Ishikawa (cell line): ENCODE results near the gene NMD3.

Experiments
- CEBPB ChIP-seq: IDR thresholded peaks from 2 replicates; pipeline ENCODE4 v1.6.1; 2012
- CREB1 ChIP-seq: IDR thresholded peaks from 2 replicates; pipeline ENCODE4 v1.6.1; 2012; ENCODE audit warnings: low read depth
- EGR1 ChIP-seq: IDR thresholded peaks from 2 replicates; pipeline ENCODE4 v1.6.1; 2012
- EP300 ChIP-seq: IDR thresholded peaks from 2 replicates; pipeline ENCODE4 v1.6.1; 2012; ENCODE audit warnings: borderline replicate concordance
- FOXM1 ChIP-seq: IDR thresholded peaks from 2 replicates; pipeline ENCODE4 v1.6.1; 2012; ENCODE audit warnings: low read depth, borderline replicate concordance
- NFIC ChIP-seq: IDR thresholded peaks from 2 replicates; pipeline ENCODE4 v1.6.1; 2012
- RAD21 ChIP-seq: IDR thresholded peaks from 2 replicates; pipeline ENCODE4 v1.6.1; 2012; ENCODE audit warnings: low read depth
- TAF1 ChIP-seq: IDR thresholded peaks from 2 replicates; pipeline ENCODE4 v1.6.1; 2012; ENCODE audit warnings: low read depth, mild to moderate bottlenecking
- TCF12 ChIP-seq: IDR thresholded peaks from 2 replicates; pipeline ENCODE4 v1.6.1; 2012; ENCODE audit warnings: low read depth
- TEAD4 ChIP-seq: IDR thresholded peaks from 2 replicates; pipeline ENCODE4 v1.6.1; 2012
- YY1 ChIP-seq: IDR thresholded peaks from 2 replicates; pipeline ENCODE4 v1.6.1; 2012; ENCODE audit warnings: low read depth
- ZBTB7A ChIP-seq: IDR thresholded peaks from 2 replicates; pipeline ENCODE4 v1.6.1; 2012; ENCODE audit warnings: low read depth
- TF ChIP-seq, protein P1 (sequence below): IDR thresholded peaks from 2 replicates; pipeline ENCODE4 v1.6.1; 2012; ENCODE audit warnings: low read depth, mild to moderate bottlenecking
- TF ChIP-seq, protein P2 (sequence below): IDR thresholded peaks from 2 replicates; pipeline ENCODE4 v1.6.1; 2012
- TF ChIP-seq, protein P3 (sequence below): IDR thresholded peaks from 2 replicates; pipeline ENCODE4 v1.6.1; 2012

Gene NMD3

DNA sequence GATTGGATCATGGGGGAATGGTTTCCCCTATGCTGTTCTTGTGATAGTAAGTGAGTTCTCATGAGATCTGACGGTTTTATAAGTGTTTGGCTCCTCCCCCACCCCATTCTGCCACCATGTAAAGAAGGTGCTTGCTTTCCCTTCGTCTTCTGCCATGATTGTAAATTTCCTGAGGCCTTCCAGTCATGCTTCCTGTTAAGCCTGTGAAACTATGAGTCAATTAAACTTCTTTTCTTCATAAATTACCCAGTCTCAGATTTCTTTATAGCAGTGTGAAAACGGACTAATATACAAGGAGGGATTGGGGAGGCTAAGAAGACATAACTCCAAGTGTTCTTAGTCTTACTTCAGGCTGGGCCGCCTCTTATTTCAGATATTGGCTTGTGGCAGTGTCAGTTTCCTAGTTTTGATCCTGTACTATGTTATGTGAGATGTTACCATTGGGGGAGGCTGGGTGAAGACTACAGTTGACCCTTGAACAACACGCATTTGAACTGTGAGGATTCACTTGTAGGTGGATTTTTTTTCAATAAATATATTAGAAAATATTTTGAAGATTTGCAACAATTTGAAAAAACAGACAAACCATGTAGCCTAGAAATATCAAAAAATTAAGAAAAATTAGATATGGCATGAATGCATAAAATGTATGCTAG lies 44.9 kb downstream of the NMD3 start:
- no peak for TF ChIP-seq TCF12
- no peak for TF ChIP-seq FOXM1
- TF ChIP-seq NFIC: no peak
- no peak for TF ChIP-seq TAF1
- no peak for TF ChIP-seq EGR1
- TF ChIP-seq CREB1: no peak
- TF ChIP-seq, protein P1, sequence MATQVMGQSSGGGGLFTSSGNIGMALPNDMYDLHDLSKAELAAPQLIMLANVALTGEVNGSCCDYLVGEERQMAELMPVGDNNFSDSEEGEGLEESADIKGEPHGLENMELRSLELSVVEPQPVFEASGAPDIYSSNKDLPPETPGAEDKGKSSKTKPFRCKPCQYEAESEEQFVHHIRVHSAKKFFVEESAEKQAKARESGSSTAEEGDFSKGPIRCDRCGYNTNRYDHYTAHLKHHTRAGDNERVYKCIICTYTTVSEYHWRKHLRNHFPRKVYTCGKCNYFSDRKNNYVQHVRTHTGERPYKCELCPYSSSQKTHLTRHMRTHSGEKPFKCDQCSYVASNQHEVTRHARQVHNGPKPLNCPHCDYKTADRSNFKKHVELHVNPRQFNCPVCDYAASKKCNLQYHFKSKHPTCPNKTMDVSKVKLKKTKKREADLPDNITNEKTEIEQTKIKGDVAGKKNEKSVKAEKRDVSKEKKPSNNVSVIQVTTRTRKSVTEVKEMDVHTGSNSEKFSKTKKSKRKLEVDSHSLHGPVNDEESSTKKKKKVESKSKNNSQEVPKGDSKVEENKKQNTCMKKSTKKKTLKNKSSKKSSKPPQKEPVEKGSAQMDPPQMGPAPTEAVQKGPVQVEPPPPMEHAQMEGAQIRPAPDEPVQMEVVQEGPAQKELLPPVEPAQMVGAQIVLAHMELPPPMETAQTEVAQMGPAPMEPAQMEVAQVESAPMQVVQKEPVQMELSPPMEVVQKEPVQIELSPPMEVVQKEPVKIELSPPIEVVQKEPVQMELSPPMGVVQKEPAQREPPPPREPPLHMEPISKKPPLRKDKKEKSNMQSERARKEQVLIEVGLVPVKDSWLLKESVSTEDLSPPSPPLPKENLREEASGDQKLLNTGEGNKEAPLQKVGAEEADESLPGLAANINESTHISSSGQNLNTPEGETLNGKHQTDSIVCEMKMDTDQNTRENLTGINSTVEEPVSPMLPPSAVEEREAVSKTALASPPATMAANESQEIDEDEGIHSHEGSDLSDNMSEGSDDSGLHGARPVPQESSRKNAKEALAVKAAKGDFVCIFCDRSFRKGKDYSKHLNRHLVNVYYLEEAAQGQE: no peak
- TF ChIP-seq TEAD4: no peak
- no peak for TF ChIP-seq RAD21
- no peak for TF ChIP-seq EP300
- TF ChIP-seq CEBPB: no peak
- TF ChIP-seq, protein P2, sequence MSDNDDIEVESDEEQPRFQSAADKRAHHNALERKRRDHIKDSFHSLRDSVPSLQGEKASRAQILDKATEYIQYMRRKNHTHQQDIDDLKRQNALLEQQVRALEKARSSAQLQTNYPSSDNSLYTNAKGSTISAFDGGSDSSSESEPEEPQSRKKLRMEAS: no peak
- no peak for TF ChIP-seq YY1
- TF ChIP-seq, protein P3, sequence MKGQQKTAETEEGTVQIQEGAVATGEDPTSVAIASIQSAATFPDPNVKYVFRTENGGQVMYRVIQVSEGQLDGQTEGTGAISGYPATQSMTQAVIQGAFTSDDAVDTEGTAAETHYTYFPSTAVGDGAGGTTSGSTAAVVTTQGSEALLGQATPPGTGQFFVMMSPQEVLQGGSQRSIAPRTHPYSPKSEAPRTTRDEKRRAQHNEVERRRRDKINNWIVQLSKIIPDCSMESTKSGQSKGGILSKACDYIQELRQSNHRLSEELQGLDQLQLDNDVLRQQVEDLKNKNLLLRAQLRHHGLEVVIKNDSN: no peak
- no peak for TF ChIP-seq ZBTB7A

DNA sequence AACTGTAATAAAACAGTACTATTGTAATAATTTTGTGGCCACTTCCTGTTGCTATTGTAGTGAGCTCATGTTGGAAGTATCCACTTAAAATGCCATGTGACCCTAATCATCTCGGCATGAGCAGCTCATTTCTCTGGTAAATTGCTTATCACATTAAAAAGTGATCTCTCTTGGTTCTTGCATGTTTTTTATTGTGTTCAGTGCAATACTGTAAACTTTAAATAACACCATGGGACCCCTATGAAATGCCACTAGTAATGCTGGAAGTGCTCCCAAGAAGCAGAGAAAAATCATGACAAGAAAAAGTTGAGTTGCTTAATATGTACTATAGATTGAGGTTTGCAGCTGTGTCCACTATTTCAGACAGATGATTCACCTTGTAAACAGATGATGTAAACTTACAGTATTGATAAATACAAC lies 45.6 kb downstream of the NMD3 start:
- TF ChIP-seq, protein P3: peak; percentile 70
- no peak for TF ChIP-seq TCF12
- TF ChIP-seq, protein P2: no peak
- TF ChIP-seq TEAD4: peak; percentile 74
- TF ChIP-seq YY1: no peak

DNA sequence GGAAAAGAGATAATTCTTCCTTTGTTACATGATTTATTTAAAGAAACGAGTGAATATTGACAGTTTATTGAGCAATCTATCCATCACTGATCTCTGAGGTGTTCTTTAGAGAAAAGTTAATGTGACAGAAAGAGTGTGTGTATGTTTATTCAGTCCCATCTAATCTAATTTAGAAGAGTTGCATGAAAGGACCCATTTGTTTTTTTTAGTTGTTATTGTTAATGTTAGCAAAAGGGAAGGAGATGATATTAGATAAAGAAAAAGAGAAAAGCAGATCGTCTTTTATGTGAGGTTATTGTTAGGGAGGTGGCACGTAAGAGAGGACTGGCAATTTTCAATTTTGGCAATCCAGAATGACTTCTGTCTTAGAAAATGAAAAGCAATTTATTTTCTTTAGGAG lies 46.5 kb downstream of the NMD3 start:
- no peak for TF ChIP-seq RAD21
- no peak for TF ChIP-seq TEAD4
- TF ChIP-seq TAF1: no peak
- TF ChIP-seq CEBPB: no peak
- TF ChIP-seq FOXM1: no peak
- TF ChIP-seq YY1: no peak
- TF ChIP-seq ZBTB7A: no peak
- no peak for TF ChIP-seq EGR1
- TF ChIP-seq CREB1: no peak

DNA sequence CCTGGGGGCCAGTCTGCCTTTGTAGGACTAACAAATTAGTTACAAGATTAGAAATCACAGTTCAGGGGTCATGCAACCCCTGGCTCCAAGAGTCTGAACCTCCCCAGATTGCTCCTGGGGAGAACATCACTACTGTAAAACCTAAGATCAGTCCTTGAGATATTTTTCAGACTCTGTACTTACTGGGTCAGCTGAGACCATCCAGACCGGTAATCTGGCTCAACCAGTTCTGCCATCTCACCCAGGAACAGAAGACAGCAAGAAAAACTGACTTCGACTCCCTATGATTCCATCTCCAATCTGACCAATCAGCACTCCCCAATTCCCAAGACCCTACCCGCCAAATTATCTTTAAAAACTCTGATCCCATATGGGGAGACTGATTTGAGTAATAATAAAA lies 47.5 kb downstream of the NMD3 start:
- no peak for TF ChIP-seq CREB1
- TF ChIP-seq, protein P3: no peak
- TF ChIP-seq TAF1: no peak
- no peak for TF ChIP-seq EP300
- no peak for TF ChIP-seq RAD21
- TF ChIP-seq FOXM1: no peak

DNA sequence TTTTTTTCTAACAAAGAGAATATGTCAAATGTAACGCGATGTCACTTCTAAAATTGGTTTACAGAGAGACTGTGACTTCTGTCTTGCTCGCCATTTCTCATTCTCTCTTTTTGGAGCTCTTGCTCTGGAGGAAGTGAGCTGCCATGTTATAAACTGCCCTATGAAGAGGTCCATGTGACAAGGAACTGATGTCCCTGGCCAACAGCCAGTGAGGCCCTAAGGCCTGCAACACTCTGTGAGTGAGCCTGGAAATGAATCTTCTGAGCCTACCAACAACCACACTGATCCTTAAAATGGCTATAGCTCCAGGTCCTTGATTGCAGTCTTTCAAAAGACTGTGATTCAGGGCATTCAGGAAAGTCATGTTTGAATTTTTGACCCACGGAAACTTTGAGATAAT lies 49.9 kb downstream of the NMD3 start:
- TF ChIP-seq, protein P3: no peak
- TF ChIP-seq EP300: no peak
- TF ChIP-seq, protein P1: no peak
- TF ChIP-seq CEBPB: no peak
- TF ChIP-seq EGR1: no peak
- TF ChIP-seq TCF12: no peak
- TF ChIP-seq TAF1: no peak
- TF ChIP-seq RAD21: no peak
- no peak for TF ChIP-seq YY1
- TF ChIP-seq ZBTB7A: no peak
- TF ChIP-seq, protein P2: no peak
- TF ChIP-seq NFIC: no peak
- no peak for TF ChIP-seq TEAD4
- TF ChIP-seq CREB1: no peak
- no peak for TF ChIP-seq FOXM1
